NCI-H2227 (cell line): Measurements from ENCODE around the gene ANKS1A.

ENCODE experiments used
- DNase-seq: peaks from one replicate; lab custom pipeline; 2025; ENCODE audit not compliant: unreplicated experiment; lab: John Stamatoyannopoulos, UW

The ANKS1A gene

GRCh38 chr6:34953061-34954025, 64.3 kb downstream of the ANKS1A start:
- DNase-seq: peak; percentile 16

- no peak for DNase-seq
Measured at GRCh38 chr6:34955442-34955841, 66.4 kb downstream of the ANKS1A start.

GRCh38 chr6:34957231-34957783, 68.3 kb downstream of the ANKS1A start:
- DNase-seq: no peak

- no peak for DNase-seq
Measured at GRCh38 chr6:34958734-34959133, 69.7 kb downstream of the ANKS1A start.

GRCh38 chr6:34959224-34959623, 70.2 kb downstream of the ANKS1A start:
- no peak for DNase-seq

GRCh38 chr6:34961082-34961481, 72.0 kb downstream of the ANKS1A start:
- no peak for DNase-seq

GRCh38 chr6:34961574-34961973, 72.5 kb downstream of the ANKS1A start:
- DNase-seq: no peak

GRCh38 chr6:34964564-34964963, 75.5 kb downstream of the ANKS1A start:
- DNase-seq: no peak

GRCh38 chr6:34967461-34967860, 78.4 kb downstream of the ANKS1A start:
- no peak for DNase-seq

GRCh38 chr6:34969662-34970265, 80.7 kb downstream of the ANKS1A start:
- no peak for DNase-seq

GRCh38 chr6:34970488-34970887, 81.4 kb downstream of the ANKS1A start:
- DNase-seq: no peak

- DNase-seq: no peak
Measured at GRCh38 chr6:34970957-34971356, 81.9 kb downstream of the ANKS1A start.

GRCh38 chr6:34973547-34974248, 84.6 kb downstream of the ANKS1A start:
- DNase-seq: no peak

- DNase-seq: no peak
Measured at GRCh38 chr6:34974249-34974642, 85.2 kb downstream of the ANKS1A start.

- no peak for DNase-seq
Measured at GRCh38 chr6:34976239-34976638, 87.2 kb downstream of the ANKS1A start.

- DNase-seq: no peak
Measured at GRCh38 chr6:34979218-34979617, 90.2 kb downstream of the ANKS1A start.

GRCh38 chr6:34979994-34980393, 90.9 kb downstream of the ANKS1A start:
- DNase-seq: no peak

- no peak for DNase-seq
Measured at GRCh38 chr6:34981366-34981765, 92.3 kb downstream of the ANKS1A start.

- no peak for DNase-seq
Measured at GRCh38 chr6:34981951-34982350, 92.9 kb downstream of the ANKS1A start.

GRCh38 chr6:34982424-34982852, 93.4 kb downstream of the ANKS1A start:
- DNase-seq: peak; percentile 18

- no peak for DNase-seq
Measured at GRCh38 chr6:34984416-34984815, 95.4 kb downstream of the ANKS1A start.
